Esophagus mucosa (tissue), 1 donor: ENCODE results near the gene MED15. TPM values are rescaled to one million over a fixed set of nuclear protein-coding genes. Genes with fewer than 3 reads are reported as not detected.

Experiments used
- ATAC-seq: fragments of 200-7000 bp; cut with Tn5 transposase; one replicate; pipeline ENCODE4 v1.9.1; 2020
- total RNA-seq: library from RNA; stranded (reverse); gene quantifications from one replicate; pipeline ENCODE4 v1.2.4, GENCODE V29; 2023
- donor health status: DM: yes; HTN: yes; CAD: no.

MED15 gene
- total RNA-seq, 1 donor from 2014 or later: 51.7 TPM

DNA sequence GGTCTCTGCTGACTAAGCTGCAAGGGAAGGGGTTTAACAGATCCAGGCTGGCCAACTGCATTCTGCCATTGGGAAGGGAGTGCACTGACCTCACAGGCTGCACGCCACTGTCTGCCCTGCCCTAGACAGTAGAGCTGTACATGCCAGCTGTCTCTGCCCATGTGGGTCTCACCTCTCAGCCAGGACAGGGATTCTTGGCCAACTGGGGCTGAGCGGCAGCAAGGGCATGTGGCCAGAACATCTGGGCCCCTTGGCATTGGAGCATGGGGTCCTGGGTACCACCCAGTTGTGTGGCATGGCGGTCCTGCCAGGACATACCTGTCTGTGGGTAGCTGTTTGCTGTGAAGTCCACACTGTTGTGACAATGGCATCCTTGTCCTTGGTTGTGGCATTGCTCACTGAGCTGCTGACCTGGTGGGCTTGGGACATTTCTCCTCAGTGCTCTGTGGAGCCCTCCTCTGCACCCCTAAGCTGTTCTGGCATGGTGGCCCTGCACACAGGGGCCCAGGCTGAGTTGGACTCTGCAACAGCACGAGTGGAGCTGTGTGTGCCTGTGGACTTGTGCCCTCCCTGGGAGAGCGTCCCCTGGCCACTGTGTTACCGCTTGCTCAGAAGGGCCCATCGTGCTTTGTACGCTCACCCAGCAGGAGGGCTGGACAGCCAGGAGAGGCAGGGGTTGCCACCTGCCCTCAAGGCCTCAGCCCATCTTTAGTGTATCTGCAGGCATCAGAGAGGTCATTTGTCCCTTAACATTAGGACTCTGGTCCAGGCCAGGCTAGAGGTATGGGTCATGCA, 46.7 kb downstream of the MED15 start:
- no peak for ATAC-seq

DNA sequence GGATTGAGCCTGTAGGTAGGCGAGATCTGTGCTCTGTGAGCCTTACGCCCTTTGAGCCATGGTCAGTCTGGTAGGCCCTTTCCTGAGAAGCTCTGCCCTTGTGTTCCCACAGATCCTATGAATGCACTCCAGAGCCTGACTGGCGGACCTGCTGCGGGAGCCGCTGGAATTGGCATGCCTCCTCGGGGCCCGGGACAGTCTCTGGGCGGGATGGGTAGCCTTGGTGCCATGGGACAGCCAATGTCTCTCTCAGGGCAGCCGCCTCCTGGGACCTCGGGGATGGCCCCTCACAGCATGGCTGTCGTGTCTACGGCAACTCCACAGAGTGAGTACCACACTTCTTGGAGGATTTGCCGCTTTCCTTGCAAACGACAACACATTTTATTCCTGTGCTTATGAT, 47.4 kb downstream of the MED15 start:
- ATAC-seq: no peak

DNA sequence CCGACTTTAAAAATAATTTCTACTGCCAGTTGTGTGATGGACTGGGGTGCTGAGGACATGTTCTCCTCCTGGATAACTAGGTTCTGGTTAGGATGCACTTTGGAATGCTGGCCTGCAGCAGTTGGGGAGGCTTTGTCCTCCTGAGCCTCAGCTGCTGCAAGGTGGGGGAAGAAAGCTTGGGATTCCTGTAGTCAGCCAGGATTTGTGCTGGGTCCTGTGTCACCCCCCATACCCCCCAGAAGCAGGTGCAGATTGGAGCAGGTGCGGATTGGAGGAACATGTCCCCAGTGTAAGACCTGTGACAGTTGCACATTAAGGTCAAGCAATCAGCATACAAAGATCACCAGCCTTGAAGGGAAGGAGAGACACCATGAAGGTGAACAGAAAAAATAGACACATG, 51.1 kb downstream of the MED15 start:
- ATAC-seq: no peak

DNA sequence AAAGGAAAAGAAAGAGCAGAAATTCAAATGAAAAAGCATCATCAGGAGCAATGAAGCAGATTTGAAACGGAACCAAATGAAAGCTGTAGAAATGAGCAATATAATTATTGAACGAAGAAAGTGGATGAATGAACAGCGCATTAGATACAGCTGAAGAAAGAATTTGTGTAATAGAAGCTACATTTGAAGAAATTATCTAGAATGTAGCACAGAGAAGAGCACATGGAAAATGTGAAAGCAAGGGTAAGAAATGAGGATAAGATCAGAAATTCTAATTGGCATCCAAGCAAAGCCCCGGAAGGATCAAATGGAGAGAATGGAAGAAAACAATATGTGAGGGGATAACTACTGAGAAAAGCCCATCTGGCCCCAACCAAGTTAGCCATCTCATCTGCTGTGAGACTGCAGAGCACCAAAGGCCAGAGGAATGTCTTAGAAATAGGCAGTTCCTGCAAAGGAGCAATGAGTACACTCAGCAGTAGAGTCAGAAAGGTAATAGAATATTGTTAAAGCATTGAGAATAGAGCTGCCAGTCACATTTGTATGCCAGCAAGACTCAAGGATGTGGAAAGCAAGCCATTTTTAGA, 51.9 kb downstream of the MED15 start:
- ATAC-seq: no peak

DNA sequence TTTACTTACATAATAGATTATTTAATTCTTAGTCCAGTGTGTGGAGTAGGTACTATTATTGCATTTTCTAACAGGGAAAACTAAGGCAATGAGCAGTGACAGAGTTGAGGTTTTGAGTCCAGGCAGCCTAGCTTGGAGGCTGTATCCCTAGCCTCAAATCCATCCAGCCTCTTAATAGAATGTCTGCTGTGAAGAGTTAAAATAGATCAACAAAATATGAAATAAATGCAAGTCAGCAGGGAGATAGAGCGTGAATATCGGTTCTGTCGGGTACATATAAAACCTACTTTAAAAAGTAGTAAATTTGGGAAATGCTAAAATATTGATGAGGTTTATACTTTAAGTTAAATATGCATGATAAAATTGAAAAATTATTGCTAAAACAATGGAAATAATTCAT, 53.3 kb downstream of the MED15 start:
- no peak for ATAC-seq

DNA sequence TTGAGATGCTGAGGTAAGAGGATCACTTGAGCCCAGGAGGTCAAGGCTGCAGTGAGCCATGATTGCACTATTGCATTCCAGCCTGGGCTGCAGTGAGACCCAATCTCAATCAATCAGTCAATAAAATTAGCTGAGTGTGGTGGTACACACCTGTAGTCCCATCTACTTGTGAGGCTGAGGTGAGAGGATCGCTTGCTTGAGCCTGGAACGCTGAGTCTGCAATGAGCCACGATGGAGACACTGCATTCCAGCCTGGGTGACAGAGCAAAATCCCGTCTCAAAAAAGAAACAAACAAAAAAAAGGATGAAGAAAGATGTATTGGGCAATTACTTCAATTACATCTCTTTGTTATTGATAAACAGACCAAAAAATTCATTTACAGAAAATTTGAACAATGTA, 54.5 kb downstream of the MED15 start:
- ATAC-seq: no peak

DNA sequence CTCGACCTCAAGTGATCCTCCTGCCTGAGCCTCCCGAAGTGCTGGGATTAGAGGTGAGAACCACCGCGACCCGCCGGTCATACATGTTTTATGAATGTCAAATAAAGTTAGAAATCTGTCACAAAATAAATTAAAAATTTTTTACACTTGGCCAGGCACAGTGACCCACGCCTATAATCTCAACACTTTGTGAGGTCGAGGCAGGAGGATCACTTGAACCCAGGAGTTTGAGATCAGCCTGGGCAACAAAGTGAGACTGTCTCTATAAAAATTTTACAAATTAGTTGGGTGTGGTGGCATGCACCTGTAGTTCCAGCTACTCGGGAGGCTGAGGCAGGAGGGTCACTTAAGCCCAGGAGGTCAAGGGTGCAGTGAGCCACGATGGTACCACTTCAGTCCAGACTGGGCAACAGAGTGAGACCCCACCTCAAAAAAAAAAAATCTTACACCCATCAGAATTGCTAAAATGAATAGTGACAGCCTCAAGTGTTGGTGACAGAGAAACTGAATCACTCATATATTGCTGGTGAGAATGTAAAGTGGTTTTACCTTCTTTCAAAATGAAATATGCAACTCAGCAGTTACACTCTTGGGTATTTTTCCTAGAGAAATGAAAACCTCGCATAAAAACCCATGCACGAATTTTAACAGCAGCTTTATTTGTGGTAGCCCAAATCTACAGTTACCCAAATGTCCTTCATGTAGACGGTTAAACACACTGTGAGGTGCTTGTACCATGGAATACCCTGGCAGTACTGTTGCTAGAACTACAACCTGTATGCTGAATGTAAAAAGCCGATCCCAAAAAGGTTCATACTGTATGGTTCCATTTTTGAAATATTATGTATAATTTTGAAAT, 55.4 kb downstream of the MED15 start:
- no peak for ATAC-seq

DNA sequence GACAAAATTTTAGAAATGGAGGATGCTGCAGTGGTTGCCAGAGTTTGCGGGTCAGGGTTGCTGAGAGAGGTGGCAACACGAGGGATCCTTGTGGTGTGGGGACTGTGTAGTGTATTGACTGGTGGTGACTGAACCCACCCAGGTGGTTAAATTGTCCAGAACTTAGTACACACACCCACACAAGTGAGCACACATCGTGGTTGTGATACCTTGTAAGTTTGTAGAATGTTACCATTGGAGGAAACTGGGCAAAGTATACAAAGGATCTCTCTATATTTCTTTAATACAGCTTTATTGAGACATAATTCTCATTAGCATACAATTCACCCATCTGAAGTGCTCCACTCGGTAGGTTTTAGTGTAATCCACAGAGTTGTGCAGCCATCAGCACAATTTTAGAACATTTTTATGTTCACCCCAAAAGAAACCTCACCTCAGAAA, 56.1 kb downstream of the MED15 start:
- ATAC-seq: no peak

DNA sequence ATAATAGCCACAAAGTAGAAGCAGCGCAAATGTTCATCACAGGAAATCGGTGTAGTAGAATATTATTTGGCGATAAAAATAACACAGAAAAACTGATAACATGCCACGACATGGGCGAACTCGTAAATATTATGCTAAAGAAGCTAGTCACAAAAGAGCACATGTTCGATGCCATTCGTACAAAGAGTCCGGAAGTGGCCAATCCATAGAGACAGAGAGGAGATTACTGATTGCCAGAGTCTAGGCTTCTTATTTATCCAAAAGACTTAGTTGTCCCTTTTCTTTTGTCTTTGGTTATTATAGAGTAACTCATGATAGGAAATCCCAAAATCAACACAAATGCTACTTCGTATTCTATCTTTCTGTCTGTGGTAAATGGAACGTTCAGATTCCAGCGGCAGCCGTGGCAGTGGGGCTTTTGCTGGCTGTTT, 56.5 kb downstream of the MED15 start:
- ATAC-seq: no peak

DNA sequence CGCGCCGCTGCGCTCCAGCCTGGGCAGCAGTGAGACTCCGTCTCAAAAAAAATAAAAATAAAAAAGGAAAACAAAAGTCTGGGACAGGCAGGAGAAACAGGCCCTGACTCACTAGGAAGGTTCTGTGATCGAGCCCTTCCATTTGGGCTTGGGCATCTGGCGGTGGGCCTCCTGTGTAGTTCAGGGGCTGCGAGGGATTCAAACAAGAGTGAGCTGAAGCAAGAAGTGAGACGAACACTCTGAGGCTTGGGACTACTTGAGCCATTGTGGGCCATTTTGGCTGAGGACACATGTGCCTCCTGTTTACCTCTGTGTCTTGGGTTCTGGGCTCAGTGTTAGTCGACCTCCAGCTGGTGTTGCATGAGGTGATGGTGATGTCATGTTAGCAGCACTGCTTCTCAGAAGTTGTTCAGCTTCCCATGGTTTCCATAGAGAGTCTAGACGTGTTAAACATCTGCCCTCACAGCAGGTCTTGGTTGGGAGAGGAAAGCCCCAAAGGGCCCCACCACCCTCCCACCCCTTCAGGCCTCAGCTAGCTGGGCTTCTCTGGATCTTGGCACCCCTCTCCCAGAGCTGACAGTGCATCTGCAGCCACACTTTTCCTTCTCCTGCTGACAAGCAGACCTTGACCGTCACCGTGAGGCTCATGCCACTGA, 57.8 kb downstream of the MED15 start:
- ATAC-seq: no peak

DNA sequence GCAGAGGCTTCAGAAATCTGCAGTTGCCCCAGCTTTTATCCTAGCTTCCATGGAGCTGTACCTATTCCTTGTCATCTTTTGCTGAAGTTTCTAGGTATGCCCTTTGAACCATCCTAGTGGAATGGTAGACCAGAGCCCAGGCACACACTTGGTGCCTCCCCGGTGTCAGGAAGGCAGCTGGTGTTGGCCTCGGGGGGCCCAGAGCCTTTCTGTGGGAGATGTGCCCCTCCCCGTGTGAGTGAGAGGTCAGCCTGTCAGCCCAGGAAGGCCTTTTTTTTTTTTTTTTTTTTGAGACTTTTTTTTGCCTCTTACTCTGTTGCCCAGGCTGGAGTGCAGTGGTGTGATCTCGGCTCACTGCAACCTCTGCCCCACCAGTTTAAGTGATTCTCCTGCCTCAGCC, 58.4 kb downstream of the MED15 start:
- no peak for ATAC-seq

DNA sequence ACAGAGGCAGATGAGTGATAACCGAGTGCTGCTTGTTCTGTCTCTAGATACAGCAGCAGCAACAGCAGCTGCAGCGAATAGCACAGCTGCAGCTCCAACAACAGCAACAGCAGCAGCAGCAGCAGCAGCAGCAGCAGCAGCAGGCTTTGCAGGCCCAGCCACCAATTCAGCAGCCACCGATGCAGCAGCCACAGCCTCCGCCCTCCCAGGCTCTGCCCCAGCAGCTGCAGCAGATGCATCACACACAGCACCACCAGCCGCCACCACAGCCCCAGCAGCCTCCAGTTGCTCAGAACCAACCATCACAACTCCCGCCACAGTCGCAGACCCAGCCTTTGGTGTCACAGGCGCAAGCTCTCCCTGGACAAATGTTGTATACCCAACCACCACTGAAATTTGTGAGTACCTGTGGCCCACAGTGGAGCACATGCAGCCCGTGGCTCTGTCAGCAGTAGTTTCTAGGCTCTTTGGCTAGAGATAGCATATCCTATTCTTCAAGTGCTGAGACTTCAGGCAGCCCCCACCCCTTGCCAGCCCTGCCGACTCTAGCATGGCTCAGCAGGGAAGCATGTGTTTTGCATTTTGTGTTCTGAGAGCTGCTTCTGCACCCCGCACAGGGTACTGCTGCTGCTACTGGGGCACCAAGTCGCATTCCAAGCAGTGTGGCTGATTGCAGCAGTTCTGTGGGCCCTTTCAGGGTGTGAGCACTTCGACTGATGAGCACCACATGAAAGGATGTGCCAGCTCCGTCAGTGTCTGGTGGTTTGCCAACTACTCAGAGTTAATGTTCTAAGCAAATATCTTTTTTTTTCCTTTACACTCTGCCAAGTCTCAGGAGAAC, 59.2 kb downstream of the MED15 start:
- no peak for ATAC-seq

DNA sequence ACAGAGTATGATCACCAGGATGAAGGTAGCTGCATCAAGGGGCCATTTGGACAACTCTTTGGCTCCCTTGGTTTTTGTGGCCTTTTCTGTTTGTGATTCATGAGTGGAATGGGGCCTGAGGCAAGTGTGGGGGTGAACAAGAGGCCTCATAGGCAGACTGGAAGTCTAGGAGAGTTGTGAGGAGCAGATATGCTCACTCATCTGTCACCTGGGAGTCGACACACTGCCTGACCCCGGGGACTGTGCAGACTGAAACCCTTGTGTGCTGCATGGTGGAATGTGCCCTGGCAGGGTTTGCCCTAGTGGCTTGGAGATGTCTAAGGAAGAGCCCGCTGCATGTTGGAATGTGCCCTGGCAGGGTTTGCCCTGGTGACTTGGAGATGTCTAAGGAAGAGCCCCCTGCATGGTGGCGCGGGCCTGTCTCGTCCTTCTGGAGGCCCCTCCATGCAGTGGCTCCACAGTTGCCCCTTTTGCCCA, 60.0 kb downstream of the MED15 start:
- peak; percentile 74 for ATAC-seq

DNA sequence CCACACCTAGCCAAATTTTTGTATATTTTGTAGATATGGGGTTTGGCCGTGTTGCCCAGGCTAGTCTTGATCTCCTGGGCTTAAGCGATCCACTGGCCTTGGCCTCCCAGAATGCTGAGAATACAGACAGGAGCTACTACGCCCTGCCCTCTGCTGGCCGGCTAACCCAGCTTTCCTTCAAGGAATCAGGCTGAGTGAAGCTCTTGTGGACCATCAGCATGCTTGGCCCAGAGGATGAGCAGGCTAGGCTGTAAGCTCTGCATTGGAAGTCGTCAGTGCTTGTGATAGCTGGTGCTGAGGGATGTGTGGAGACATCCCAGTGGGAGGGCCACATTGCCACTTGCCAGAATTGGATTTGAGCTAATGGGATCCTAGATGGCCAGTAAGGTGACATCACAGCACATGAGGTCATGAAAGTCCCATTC, 60.6 kb downstream of the MED15 start:
- ATAC-seq: peak; percentile 3

DNA sequence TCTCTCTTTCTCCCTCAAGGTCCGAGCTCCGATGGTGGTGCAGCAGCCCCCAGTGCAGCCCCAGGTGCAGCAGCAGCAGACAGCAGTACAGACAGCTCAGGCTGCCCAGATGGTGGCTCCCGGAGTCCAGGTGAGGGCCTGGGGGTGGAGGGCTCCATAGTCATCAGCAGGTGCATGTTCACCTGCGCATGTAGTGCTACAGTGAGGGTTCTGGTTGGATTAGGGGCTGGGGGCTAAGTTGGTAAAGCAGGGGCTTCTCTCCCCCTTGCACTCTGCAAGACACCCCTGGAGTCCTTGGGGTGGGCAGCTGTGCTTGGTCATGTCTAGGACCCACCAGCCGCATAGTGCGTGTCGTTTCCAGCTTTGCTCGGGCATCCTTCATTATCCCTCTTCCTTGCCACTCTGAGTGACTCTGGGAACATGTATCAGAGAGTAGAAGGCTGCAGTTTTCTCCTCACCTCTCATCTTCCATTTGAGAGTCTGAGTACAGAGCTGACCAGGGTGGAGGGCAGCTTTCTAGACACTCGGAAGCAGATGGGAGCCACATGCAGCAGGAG, 61.2 kb downstream of the MED15 start:
- no peak for ATAC-seq

DNA sequence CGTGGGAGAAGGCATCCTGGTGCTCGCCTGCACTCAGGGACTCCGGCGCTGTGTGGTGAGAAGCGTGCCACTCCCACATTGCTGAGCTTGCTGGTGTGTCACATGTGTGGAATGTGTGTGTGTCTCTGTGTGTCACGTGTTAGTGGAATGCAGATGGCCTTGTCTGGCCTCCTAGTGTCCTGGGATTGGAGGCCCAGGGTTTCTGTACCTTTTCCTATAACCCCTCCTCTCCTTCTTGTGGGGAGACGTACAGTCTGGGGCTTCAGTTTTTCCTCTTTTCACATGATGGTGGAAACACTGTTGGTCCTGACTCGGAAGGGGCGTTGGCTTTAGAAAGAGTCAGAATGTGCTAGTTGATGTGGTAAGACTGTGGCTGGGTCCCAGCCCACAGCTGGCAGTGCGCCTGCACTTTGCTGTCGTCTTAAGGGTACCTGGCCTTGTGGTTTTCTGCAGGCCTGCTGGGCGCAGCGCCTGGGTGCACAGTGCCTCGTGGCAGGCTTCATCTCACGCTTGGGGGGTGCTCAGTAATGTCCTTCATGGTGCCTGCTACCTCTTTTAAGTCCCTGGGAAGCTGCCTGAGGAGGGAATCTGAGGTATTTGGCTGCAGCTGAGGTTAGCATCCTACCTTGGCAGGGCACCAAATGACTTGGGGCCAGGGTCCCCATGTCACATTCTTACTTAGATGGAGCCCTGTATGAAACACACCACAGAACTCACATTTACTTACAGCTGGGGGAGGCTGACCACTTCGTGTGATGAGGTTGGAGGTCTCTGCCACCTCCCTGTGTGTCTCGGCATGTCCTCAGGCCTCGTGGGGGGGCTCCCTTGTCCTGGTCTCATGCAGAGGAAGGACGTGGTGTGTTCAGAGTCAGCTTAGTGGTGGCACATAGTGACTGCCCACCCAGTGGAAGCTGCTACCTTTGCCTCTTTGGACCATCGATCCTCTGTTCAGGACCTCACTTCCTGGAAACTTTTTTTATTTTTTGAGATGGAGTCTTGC, 61.9 kb downstream of the MED15 start:
- peak; percentile 87 for ATAC-seq

DNA sequence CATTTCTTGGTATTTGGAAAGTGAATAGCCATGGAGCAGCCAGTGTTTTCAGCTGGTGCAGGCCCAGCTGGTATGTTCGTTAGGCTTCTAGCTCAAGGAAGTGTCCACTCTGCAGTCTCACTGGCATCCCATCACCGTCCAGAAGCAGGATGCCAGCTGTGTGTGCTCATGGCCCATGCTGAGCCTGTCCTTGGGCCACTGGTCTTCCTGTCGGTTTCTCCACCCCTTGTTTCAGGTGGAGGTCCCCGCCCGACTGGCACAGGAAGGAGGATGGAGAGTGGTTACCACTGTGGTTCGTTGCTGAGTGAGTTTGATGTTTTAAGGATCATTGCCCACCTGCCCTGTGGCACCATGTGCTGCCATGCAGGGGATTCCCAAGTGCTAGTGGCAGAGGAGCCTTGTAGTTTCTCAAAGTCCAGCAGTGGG, 63.7 kb downstream of the MED15 start:
- ATAC-seq: no peak

DNA sequence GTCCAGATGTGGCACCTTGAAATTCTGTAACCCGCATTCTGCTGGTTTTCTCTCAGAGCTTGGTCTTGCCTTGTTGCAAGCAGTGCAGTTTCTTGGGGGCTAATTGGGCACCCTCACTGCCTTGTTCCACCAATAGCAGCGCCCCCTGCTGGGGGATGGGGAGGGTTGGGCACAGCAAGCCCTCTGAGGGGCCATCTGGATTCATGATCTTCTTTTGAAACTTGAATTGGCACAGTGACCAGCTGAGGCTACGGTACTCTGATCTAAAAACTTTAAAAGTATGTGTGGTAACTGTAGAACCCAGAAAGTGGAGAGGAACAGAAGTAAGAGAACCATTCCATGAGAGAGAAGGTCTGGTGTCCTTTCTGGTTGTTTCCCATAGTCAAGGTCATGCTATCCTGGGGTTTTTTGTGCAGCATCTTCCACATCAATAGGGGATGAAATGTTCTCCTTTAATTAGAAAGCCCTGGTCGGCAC, 64.2 kb downstream of the MED15 start:
- ATAC-seq: no peak

DNA sequence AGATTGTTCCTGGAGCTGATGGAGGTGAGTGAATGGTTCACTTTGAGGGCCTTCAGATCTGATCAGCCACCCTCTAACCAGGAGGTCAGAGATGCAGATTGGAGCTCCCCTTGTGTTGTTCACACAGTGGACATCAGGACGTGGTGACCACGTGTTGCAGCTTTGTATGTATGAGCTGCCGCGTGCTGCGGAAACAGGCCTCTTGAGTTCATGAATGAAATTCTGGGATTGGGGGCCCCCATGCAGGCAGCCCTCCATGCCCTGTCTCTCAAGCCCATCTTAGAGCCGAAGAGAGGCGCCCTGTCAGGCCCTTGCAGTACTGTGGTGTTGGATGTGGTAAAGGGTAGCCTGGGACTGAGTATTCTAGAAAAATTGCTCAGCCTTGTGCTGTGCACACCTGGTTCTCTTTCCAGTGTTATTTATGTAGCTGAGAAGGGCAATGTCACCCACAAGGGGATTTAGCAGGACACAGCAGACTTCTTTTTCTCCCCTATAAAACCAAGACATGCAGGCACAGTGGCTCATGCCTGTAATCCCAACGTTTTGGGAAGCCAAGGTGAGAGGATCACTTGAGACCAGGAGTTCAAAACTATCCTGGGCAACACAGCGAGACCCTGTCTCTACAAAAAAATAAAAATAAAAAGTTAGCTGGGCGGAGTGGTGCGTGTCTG, 64.9 kb downstream of the MED15 start:
- no peak for ATAC-seq
